ENCODE data around the gene BBS1.

DNA sequence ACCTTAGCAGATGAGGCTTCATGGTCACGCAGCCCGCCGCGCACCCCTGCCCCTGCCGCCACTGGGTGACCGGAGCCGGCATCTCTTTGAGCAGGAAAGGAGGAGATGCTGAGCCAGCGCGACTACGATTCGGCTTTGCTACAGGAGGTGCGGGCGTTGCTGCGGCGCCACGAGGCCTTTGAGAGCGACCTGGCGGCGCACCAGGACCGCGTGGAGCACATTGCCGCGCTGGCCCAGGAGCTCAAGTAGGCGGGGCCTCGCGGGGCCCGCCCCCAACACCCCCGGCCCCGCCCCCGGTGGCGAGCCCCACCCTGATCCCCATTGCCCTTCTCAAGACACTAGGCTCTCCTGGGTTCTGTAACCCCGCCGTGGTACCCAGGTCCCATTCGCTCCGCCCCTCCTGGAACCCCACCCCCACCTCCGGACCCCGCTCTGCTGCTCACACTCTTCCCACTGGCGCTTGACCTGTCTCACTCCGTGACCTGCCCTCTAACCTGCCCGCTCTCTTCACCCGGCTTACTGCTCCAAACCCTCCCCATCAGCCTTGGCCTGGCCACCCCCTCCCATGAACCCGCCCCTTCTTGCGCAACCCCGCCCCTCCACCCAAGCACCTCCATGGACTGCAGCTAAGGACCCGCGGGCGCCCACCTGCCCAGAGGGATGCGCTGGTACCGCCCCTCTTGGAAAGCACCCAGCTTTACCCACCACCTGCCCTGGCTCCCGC is 48.9 kb downstream of the BBS1 start:
- TF ChIP-seq, protein P1, sequence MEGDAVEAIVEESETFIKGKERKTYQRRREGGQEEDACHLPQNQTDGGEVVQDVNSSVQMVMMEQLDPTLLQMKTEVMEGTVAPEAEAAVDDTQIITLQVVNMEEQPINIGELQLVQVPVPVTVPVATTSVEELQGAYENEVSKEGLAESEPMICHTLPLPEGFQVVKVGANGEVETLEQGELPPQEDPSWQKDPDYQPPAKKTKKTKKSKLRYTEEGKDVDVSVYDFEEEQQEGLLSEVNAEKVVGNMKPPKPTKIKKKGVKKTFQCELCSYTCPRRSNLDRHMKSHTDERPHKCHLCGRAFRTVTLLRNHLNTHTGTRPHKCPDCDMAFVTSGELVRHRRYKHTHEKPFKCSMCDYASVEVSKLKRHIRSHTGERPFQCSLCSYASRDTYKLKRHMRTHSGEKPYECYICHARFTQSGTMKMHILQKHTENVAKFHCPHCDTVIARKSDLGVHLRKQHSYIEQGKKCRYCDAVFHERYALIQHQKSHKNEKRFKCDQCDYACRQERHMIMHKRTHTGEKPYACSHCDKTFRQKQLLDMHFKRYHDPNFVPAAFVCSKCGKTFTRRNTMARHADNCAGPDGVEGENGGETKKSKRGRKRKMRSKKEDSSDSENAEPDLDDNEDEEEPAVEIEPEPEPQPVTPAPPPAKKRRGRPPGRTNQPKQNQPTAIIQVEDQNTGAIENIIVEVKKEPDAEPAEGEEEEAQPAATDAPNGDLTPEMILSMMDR (IDR thresholded peaks at IDR 0.05 in 2 of 3, conservative IDR thresholded peaks at IDR 0.05 in 1 of 3; ENCODE audit: borderline replicate concordance in 1 of 3, insufficient read depth in 1 of 3, low read depth in 2 of 3, low read length in 2 of 3) = no peak
- TF ChIP-seq POLR2AphosphoS5 (IDR thresholded peaks at IDR 0.05; ENCODE audit: low read depth, low read length) (no peak), EGR1 (IDR thresholded peaks at IDR 0.05; ENCODE audit: low read depth) (no peak), EZH2 (IDR thresholded peaks at IDR 0.05) (no peak), RAD21 (IDR thresholded peaks at IDR 0.05; ENCODE audit: low read depth) (no peak)
- TF ChIP-seq, protein P2, sequence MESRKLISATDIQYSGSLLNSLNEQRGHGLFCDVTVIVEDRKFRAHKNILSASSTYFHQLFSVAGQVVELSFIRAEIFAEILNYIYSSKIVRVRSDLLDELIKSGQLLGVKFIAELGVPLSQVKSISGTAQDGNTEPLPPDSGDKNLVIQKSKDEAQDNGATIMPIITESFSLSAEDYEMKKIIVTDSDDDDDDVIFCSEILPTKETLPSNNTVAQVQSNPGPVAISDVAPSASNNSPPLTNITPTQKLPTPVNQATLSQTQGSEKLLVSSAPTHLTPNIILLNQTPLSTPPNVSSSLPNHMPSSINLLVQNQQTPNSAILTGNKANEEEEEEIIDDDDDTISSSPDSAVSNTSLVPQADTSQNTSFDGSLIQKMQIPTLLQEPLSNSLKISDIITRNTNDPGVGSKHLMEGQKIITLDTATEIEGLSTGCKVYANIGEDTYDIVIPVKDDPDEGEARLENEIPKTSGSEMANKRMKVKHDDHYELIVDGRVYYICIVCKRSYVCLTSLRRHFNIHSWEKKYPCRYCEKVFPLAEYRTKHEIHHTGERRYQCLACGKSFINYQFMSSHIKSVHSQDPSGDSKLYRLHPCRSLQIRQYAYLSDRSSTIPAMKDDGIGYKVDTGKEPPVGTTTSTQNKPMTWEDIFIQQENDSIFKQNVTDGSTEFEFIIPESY (IDR thresholded peaks at IDR 0.05; ENCODE audit: extremely low read depth, insufficient replicate concordance, low read length) = no peak
- TF ChIP-seq, protein P3, sequence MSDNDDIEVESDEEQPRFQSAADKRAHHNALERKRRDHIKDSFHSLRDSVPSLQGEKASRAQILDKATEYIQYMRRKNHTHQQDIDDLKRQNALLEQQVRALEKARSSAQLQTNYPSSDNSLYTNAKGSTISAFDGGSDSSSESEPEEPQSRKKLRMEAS (IDR thresholded peaks at IDR 0.05) = no peak
- TF ChIP-seq, protein P4, sequence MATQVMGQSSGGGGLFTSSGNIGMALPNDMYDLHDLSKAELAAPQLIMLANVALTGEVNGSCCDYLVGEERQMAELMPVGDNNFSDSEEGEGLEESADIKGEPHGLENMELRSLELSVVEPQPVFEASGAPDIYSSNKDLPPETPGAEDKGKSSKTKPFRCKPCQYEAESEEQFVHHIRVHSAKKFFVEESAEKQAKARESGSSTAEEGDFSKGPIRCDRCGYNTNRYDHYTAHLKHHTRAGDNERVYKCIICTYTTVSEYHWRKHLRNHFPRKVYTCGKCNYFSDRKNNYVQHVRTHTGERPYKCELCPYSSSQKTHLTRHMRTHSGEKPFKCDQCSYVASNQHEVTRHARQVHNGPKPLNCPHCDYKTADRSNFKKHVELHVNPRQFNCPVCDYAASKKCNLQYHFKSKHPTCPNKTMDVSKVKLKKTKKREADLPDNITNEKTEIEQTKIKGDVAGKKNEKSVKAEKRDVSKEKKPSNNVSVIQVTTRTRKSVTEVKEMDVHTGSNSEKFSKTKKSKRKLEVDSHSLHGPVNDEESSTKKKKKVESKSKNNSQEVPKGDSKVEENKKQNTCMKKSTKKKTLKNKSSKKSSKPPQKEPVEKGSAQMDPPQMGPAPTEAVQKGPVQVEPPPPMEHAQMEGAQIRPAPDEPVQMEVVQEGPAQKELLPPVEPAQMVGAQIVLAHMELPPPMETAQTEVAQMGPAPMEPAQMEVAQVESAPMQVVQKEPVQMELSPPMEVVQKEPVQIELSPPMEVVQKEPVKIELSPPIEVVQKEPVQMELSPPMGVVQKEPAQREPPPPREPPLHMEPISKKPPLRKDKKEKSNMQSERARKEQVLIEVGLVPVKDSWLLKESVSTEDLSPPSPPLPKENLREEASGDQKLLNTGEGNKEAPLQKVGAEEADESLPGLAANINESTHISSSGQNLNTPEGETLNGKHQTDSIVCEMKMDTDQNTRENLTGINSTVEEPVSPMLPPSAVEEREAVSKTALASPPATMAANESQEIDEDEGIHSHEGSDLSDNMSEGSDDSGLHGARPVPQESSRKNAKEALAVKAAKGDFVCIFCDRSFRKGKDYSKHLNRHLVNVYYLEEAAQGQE (IDR thresholded peaks at IDR 0.05; ENCODE audit: low read depth) = no peak
